ENCODE data around the gene ANAPC10. TPM values are rescaled to one million over a fixed set of nuclear protein-coding genes. Genes with fewer than 3 reads are reported as not detected.

The ANAPC10 gene
- polyA plus RNA-seq, 1 experiment, result 25.0 TPM

DNA sequence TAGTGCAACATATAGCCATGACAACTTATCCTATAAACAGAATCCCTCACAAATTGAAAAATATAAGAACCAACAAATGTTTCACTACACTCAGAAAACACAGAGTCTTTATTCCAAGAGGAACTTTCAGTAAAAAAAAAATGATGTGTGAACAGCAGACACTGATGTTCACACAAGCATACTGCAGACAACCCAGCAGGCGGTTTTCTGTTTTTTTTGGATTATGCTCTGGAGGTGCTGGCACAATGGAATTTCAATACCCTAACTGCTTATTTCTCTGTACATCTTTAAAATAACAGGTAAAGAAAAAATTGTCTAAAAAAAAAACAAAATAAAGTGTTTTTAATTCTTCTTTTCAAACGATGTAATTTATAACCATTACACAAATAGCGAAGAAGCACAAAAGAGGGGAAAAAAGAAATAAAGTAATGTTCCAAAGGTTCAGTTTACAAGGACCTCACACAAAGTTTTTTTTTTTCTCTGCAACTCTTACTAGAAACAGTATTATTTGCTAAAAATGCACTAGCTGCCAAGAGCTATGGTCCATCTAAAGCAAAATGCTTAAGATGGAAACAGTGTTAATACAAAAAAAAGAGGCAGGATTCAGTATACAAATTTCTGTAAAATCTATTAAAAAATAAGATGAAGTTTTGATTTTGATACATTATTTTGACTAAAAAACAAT is 55.3 kb downstream of the ANAPC10 start:
- no peak overlapping the region for H3K27ac ChIP-seq (ENCODE audit: low read depth, low read length)
- ChIA-PET POLR2A (no interaction called here), CTCF (no interaction called here)
- H3K9me3 ChIP-seq (ENCODE audit: control insufficient read depth, insufficient read depth, low read length), result no peaks in the 10 kb centered on the region
- no peak overlapping the region for H3K4me3 ChIP-seq (ENCODE audit: low read depth, low read length)
- no peak for DNase-seq (ENCODE audit: low read depth, low spot score)
- no peaks in the 10 kb centered on the region for H3K27me3 ChIP-seq (ENCODE audit: control insufficient read depth, insufficient read depth, low read length)
- TF ChIP-seq, protein P1, sequence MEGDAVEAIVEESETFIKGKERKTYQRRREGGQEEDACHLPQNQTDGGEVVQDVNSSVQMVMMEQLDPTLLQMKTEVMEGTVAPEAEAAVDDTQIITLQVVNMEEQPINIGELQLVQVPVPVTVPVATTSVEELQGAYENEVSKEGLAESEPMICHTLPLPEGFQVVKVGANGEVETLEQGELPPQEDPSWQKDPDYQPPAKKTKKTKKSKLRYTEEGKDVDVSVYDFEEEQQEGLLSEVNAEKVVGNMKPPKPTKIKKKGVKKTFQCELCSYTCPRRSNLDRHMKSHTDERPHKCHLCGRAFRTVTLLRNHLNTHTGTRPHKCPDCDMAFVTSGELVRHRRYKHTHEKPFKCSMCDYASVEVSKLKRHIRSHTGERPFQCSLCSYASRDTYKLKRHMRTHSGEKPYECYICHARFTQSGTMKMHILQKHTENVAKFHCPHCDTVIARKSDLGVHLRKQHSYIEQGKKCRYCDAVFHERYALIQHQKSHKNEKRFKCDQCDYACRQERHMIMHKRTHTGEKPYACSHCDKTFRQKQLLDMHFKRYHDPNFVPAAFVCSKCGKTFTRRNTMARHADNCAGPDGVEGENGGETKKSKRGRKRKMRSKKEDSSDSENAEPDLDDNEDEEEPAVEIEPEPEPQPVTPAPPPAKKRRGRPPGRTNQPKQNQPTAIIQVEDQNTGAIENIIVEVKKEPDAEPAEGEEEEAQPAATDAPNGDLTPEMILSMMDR (IDR thresholded peaks at IDR 0.05; ENCODE audit: low read depth, low read length), result no peak

DNA sequence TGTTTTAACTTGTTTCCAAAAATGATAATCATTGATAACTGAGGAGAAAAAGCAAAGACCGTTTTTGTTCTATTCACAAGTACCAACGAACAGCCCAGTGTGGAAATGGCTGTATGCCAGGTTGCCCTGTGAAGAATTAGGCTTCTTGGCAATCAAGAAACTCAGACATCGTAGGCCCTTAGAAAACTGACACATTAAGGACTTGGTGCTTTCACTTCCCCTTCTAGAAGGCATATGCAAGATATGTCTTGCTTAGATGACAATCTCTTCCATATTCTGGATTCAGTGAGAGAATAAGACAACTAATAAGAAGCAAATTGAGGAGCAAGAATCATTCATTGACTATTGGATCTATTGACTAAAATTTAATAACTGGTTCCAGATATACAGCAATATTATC is 56.6 kb downstream of the ANAPC10 start:
- ChIA-PET POLR2A (no interaction called here), CTCF (no interaction called here)
- TF ChIP-seq, protein P1 (IDR thresholded peaks at IDR 0.05; ENCODE audit: low read depth, low read length), result no peak
- no peak for DNase-seq (ENCODE audit: low read depth, low spot score)
- Histone ChIP-seq H3K9me3 (ENCODE audit: control insufficient read depth, insufficient read depth, low read length) (no peaks in the 10 kb centered on the region), H3K27me3 (ENCODE audit: control insufficient read depth, insufficient read depth, low read length) (no peaks in the 10 kb centered on the region), H3K4me3 (ENCODE audit: low read depth, low read length) (no peak overlapping the region), H3K27ac (ENCODE audit: low read depth, low read length) (no peak overlapping the region)

DNA sequence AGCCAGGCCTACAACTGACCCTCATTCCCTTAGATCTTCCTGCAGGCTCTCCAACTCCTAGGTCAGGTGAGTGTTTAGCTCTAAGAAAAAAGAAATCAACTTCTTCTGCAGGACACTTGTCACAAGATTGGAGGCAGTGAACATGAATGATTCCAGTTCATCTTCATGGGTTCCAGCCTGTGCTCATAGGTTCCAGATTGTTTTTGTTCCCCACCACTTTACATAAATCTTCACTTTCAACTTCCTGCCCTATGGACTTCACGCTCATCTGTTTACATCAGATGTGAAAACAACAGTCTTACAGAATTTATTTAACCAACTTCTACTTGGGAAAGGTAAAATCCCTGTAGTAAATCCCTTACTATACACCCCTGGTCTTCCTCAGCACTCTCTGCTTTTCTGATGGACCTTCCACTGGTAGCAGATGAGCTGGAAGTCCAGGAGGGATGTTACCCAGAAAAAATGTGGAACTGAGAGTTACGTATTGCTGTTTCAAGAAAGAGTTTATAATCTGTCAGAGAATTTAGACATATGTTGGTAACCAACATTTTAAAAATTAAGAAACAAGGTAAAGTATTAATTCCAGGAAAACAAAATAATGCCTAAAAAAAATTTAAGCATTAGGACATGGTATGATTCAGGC is 62.4 kb downstream of the ANAPC10 start:
- POLR2A ChIA-PET, result no interaction called here
- no peaks in the 10 kb centered on the region for H3K9me3 ChIP-seq (ENCODE audit: control insufficient read depth, insufficient read depth, low read length)
- no peak for DNase-seq (ENCODE audit: low read depth, low spot score)
- no peak overlapping the region for H3K4me3 ChIP-seq (ENCODE audit: low read depth, low read length)
- CTCF ChIA-PET, result interaction anchor here (1.0 kb wide), 1 partner anchor 314 kb away, joined by 3 read pairs; no protein-coding TSS in a partner anchor
- TF ChIP-seq, protein P1 (IDR thresholded peaks at IDR 0.05; ENCODE audit: low read depth, low read length), result no peak
- no peaks in the 10 kb centered on the region for H3K27me3 ChIP-seq (ENCODE audit: control insufficient read depth, insufficient read depth, low read length)
- no peak overlapping the region for H3K27ac ChIP-seq (ENCODE audit: low read depth, low read length)

DNA sequence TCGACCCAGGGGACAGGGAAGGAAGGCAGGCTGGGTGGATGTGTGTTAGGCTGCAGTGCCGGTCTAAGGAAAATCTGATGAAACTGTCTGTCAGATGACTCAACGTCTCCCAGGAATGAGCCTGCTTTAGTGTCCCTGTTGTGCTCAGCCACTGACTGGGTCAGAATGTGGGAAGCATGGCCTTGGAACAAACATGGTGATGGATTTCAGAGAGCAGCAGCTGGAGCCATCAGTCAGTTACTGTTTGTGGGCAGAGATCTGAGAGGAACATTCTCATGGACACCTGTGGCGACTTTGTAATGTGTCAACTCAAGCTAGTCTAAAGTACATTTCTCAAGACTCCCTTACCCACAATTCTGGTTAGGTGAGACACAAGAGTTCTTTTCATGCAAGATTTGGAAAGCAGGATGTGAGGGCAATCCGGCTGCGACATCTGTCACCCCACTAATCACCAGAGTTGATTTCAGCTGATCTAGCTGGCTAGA is 63.2 kb downstream of the ANAPC10 start:
- ChIA-PET CTCF (interaction anchor here (1.0 kb wide), 1 partner anchor 313 kb away, joined by 3 read pairs; no protein-coding TSS in a partner anchor), POLR2A (no interaction called here)
- Histone ChIP-seq H3K27me3 (ENCODE audit: control insufficient read depth, insufficient read depth, low read length) (no peaks in the 10 kb centered on the region), H3K4me3 (ENCODE audit: low read depth, low read length) (no peak overlapping the region), H3K27ac (ENCODE audit: low read depth, low read length) (no peak overlapping the region), H3K9me3 (ENCODE audit: control insufficient read depth, insufficient read depth, low read length) (no peaks in the 10 kb centered on the region)
- DNase-seq (ENCODE audit: low read depth, low spot score), result peak; percentile 18
- TF ChIP-seq, protein P1 (IDR thresholded peaks at IDR 0.05; ENCODE audit: low read depth, low read length), result no peak

DNA sequence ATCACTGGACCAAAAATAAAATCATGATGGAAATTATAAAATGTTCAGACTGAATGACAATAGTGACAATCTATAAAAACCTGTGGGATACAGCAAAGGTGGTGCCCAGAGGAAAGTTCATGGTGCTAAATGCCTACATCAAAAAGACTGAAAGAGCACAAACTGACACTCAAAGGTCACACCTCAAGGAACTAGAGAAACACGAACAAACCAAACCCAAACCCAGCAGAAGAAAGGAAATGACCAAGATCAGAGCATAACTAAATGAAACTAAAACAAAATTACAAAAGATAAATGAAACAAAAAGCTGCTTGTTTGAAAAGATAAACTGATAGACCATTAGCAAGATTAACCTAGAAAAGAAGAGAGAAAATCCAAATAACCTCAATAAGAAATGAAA is 78.7 kb downstream of the ANAPC10 start:
- Histone ChIP-seq H3K9me3 (ENCODE audit: control insufficient read depth, insufficient read depth, low read length) (no peaks in the 10 kb centered on the region), H3K27ac (ENCODE audit: low read depth, low read length) (no peak overlapping the region), H3K27me3 (ENCODE audit: control insufficient read depth, insufficient read depth, low read length) (no peaks in the 10 kb centered on the region), H3K4me3 (ENCODE audit: low read depth, low read length) (no peak overlapping the region)
- ChIA-PET CTCF (no interaction called here), POLR2A (no interaction called here)
- no peak for DNase-seq (ENCODE audit: low read depth, low spot score)
- TF ChIP-seq, protein P1 (IDR thresholded peaks at IDR 0.05; ENCODE audit: low read depth, low read length), result no peak
